HS-5 (cell line): Measurements from ENCODE around the gene VAV3.

Experiments
- DNase-seq: peaks from one replicate; pipeline ENCODE4 v3.0.0-alpha.2; 2012; ENCODE audit warnings: low read depth

VAV3 gene

GRCh38 chr1:107574044-107574443, 390.9 kb downstream of the VAV3 start:
- no peak for DNase-seq

GRCh38 chr1:107572674-107573211, 392.2 kb downstream of the VAV3 start:
- DNase-seq: peak; percentile 80

GRCh38 chr1:107570768-107571167, 394.2 kb downstream of the VAV3 start:
- no peak for DNase-seq

GRCh38 chr1:107563441-107563840, 401.5 kb downstream of the VAV3 start:
- no peak for DNase-seq

GRCh38 chr1:107559881-107560280, 405.1 kb downstream of the VAV3 start:
- DNase-seq: no peak

GRCh38 chr1:107557095-107557494, 407.9 kb downstream of the VAV3 start:
- no peak for DNase-seq

GRCh38 chr1:107555578-107555977, 409.4 kb downstream of the VAV3 start:
- DNase-seq: no peak

GRCh38 chr1:107552781-107553180, 412.2 kb downstream of the VAV3 start:
- no peak for DNase-seq

GRCh38 chr1:107551456-107551855, 413.5 kb downstream of the VAV3 start:
- DNase-seq: no peak

- DNase-seq: no peak
Measured at GRCh38 chr1:107550358-107550757, 414.6 kb downstream of the VAV3 start.

- no peak for DNase-seq
Measured at GRCh38 chr1:107549152-107549810, 415.7 kb downstream of the VAV3 start.

- DNase-seq: no peak
Measured at GRCh38 chr1:107548276-107548675, 416.7 kb downstream of the VAV3 start.

- DNase-seq: no peak
Measured at GRCh38 chr1:107547363-107548155, 417.4 kb downstream of the VAV3 start.

GRCh38 chr1:107546576-107546975, 418.4 kb downstream of the VAV3 start:
- DNase-seq: no peak

- DNase-seq: no peak
Measured at GRCh38 chr1:107545879-107546278, 419.1 kb downstream of the VAV3 start.

- no peak for DNase-seq
Measured at GRCh38 chr1:107545056-107545577, 419.9 kb downstream of the VAV3 start.

- DNase-seq: no peak
Measured at GRCh38 chr1:107544285-107544684, 420.7 kb downstream of the VAV3 start.

- DNase-seq: no peak
Measured at GRCh38 chr1:107541412-107541811, 423.6 kb downstream of the VAV3 start.

- no peak for DNase-seq
Measured at GRCh38 chr1:107538502-107538901, 426.5 kb downstream of the VAV3 start.

GRCh38 chr1:107536266-107536665, 428.7 kb downstream of the VAV3 start:
- DNase-seq: no peak

- DNase-seq: no peak
Measured at GRCh38 chr1:107535091-107535490, 429.9 kb downstream of the VAV3 start.

GRCh38 chr1:107534632-107535031, 430.3 kb downstream of the VAV3 start:
- DNase-seq: no peak

- DNase-seq: no peak
Measured at GRCh38 chr1:107533436-107533835, 431.5 kb downstream of the VAV3 start.
